IMR-90 (cell line): ENCODE results near the gene GTF2H1. TPM values are rescaled to one million over a fixed set of nuclear protein-coding genes. Genes with fewer than 3 reads are reported as not detected.

Experiments used
- MAFK ChIP-seq: IDR thresholded peaks from 2 replicates; pipeline ENCODE4 v1.6.1; 2012; ENCODE audit warnings: low read depth, low read length, improper control_type of control experiment
- MXI1 ChIP-seq: IDR thresholded peaks from 2 replicates; pipeline ENCODE4 v1.6.1; 2012; ENCODE audit warnings: low read depth, mild to moderate bottlenecking, low read length, moderate library complexity, borderline replicate concordance
- RAD21 ChIP-seq: IDR thresholded peaks from 2 replicates; pipeline ENCODE4 v1.6.1; 2012; ENCODE audit warnings: low read length, improper control_type of control experiment
- polyA plus RNA-seq, 3 experiments: library from polyadenylated mRNA; depleted of rRNA; stranded (reverse); fragments of >200 nt; gene quantifications; 2 replicates each; pipeline ENCODE4 v1.2.3, GENCODE V29; 2012; ENCODE audit warnings: low replicate concordance in 1 of 3
- total RNA-seq: library from RNA; depleted of rRNA; stranded (reverse); fragments of >200 nt; gene quantifications from 2 replicates; pipeline ENCODE4 v1.2.3, GENCODE V29; 2012

Gene GTF2H1
- total and polyA plus RNA-seq, 2 of the 4 experiments (the other 2 are of a cell fraction), result 25.0 to 67.0 TPM

GRCh38 chr11:18394928-18395734 is 72.8 kb downstream of the GTF2H1 start (continued):
- TF ChIP-seq MXI1 (no peak), RAD21 (no peak), MAFK (no peak)
